SU-DHL-6 (cell line): ENCODE results near the gene PNLDC1.

Experiments used
- CTCF ChIP-seq: fragments of 200-600 bp; sonication (generic); IDR thresholded peaks from one replicate; pipeline ENCODE4 v1.5.1; 2017; ENCODE audit warnings: antibody characterized with exemption, mild to moderate bottlenecking, low read length, moderate library complexity; ENCODE audit not compliant: insufficient read depth, poor library complexity, severe bottlenecking
- EZH2phosphoT487 ChIP-seq: fragments of 200-600 bp; sonication (generic), shearing (Covaris generic); conservative IDR thresholded peaks from 2 replicates; pipeline ENCODE4 v1.6.1; 2018; ENCODE audit warnings: mild to moderate bottlenecking, antibody characterized with exemption, low read length, moderate library complexity, mixed read lengths

DNA sequence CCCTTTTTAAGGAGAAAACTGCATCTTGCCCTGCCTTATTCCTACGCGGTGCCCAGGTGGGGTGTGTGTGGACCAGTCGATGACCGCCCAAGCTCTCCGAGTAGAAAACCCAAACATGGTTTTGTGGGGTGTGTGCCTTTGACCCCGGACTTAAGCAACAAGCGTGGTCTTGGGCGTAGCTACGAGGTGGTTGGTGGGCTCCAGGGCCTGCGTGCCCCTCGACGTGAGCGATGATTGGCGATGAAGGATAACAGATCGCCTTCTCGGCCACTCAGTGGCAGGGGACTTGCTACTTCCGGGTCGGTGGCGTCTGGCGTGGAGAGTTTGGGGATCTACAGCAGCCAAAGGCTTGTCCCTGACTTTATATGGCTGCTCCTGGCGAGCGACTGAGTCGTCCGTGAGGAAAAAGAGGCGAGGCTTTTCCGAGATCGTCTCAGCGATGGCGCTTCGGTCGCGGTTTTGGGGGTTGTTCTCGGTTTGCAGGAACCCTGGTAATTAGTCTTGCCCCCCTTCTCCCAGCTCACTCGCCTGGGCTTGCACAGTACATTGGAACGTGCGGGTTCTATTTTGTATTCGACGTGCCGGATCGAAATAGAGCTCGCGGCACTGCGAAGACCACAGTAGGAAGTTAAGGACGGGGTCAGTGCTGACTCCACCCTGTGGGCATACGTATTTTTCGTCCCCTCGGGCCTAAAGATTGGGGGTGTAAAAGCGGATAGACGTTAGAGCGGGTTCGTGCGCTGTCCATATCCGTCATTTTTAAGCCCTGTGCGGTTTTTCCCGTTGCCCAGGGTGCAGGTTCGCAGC, 9.7 kb upstream of the PNLDC1 start, which contains the start of gene MRPL18:
- TF ChIP-seq CTCF: no peak
- TF ChIP-seq EZH2phosphoT487: no peak
